ACHN (cell line): Measurements from ENCODE around the gene SCAF11.

ENCODE experiments used
- DNase-seq: peaks from one replicate; pipeline ENCODE4 v3.0.0-alpha.2; 2015
- in situ Hi-C: cut with HindIII; loops from 2 replicates; pipeline ENCODE4 v1.10.0; 2017; ENCODE audit warnings: low sequenced_read_pairs, low pct_ligation_motif_present, low pct_unique_long_range_greater_than_20kb

SCAF11 gene

DNA sequence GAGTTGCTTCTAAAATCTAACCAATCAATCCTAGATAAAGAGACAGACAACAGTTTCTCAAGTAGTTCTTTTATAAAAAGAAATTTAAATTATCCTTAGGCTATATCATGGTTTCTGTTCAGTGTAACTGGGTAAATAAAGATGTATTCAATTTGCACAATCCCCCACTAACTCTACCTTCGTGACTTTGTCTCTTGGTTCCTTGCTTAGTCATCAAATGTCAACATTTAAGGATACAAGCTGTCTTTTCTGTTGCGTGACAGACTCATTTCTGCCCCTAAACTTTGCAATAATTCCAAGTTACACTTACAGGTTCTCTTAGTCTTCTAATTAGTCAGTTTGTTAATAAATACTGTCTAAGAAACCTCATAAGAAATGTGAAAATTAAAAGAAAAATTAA is 50.6 kb downstream of the SCAF11 start:
- DNase-seq, result no peak

DNA sequence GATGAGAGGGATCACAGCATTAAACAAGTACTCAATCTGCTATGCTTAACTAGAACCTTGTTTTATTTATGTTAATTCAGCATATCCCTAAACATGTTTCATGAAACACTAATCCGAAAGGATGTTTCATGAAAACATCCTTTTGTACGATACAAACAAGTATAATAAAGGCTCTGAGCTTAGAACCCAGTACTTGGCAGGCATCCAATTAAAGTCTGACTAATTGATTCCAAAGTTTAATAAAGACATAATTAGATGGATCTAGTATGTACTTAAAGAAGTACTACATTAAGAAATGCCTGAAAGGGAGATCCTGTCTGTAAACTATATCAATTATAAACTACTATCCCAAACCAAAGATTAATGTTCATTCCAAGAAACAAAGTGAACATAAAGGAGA is 51.8 kb downstream of the SCAF11 start:
- no peak for DNase-seq
- in situ Hi-C loops, result no loop called here

More for the DNA sequence above, 50.6 kb downstream of the SCAF11 start:
- in situ Hi-C loops, result no loop called here

- in situ Hi-C loops, result no loop called here
- no peak for DNase-seq
Observed at GRCh38 chr12:45934956-45935355, 55.4 kb downstream of the SCAF11 start.

- in situ Hi-C loops, result no loop called here
Observed at GRCh38 chr12:45933504-45933903, 56.9 kb downstream of the SCAF11 start.

GRCh38 chr12:45930369-45930768 is 60.0 kb downstream of the SCAF11 start:
- in situ Hi-C loops, result no loop called here
- no peak for DNase-seq

More at GRCh38 chr12:45933504-45933903, 56.9 kb downstream of the SCAF11 start:
- DNase-seq, result no peak

GRCh38 chr12:45928309-45928708 is 62.1 kb downstream of the SCAF11 start:
- in situ Hi-C loops, result no loop called here

GRCh38 chr12:45918818-45919217 is 71.6 kb downstream of the SCAF11 start:
- in situ Hi-C loops, result no loop called here
- DNase-seq, result no peak

More at GRCh38 chr12:45928309-45928708, 62.1 kb downstream of the SCAF11 start:
- DNase-seq, result no peak

DNA sequence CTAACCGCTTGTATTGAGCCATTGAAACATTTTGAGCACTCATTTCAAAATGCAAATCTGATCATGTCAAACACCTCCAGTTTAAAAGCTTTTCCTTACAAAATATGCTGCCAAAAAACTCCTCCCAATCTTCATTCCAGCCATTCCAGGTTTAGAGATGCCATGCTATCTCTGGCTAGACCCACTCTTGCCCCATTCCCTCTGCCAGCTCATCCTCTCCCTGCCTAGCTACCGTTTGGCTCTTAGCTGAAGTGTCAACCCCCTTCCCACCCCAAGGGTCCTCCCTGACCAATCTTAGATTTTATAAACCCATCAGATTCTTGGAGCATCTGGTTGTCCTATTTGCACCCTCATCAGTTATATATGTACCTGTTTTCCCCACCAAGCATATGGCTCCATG is 75.0 kb downstream of the SCAF11 start:
- no peak for DNase-seq
- in situ Hi-C loops, result no loop called here

DNA sequence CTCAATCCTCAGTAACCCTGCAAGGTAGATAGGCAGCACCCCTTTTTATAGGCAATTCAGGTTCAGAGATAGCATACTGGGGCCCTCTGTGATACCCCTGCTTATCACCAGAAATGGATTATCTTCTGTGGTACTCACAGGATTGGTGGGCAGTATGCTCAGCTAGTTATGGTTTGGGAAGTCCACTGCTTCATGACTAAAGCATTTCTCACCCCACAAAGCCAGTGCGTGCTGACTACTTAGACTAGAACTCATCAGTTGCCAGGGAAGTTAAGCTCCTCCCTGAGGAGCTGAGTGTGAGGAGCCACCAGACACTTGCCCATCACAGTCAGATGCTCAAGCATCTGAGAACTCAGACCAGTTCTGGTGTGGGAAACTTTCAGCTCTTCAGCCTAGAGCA is 76.3 kb downstream of the SCAF11 start:
- in situ Hi-C loops, result no loop called here
- peak; percentile 71 for DNase-seq

- in situ Hi-C loops, result no loop called here
- no peak for DNase-seq
Observed at GRCh38 chr12:45913631-45914030, 76.7 kb downstream of the SCAF11 start.

- no peak for DNase-seq
- in situ Hi-C loops, result no loop called here
Observed at GRCh38 chr12:45912774-45913173, 77.6 kb downstream of the SCAF11 start.

DNA sequence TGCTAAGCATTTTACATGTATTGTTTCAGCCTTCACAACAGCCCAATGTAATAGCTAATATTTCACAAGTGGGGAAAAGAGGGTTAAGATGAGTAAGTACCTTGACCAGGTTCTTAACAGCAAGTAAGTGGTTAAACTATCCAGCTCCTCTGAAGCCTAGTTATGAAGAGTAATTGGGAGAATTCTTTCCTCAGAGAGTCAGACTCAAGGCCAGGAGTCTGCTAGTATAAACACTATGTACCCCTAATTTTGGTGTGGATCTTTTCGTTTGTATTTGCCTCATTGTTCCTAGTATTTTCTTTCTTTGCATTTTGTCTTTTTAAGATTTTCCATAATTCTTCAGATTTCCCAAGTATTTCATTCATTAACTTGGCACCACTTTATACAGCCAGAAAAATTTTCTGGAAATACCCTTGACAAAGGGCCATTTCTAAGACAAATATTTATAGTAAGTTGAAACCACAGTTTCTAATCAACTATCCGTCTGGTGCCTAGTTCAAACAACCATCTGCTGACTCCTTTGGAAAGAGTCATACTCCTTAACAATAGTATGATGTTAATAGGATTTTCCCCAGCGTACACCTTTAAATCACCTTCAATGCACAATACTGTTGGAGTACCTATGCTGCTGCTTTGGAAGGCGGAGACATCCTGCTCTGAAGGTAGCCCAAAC is 81.2 kb downstream of the SCAF11 start:
- no peak for DNase-seq
- in situ Hi-C loops, result no loop called here

DNA sequence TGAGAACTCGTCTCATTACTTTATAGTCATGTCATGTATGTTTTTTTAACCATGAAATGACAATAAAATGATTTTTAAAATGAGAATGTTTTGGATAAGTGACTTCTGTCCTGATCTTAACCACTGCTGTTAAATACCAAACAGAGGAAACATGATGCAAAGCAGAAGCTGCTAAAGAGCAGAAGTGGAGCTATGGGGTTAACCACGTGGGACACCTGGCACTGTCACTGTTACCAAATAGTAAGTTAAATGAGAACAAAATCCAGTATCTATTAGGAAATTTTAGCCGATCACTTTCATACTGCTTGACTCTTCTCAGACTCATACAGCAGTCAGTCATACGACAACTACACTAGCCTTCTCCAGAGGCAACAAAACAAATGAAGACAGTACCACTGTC is 82.4 kb downstream of the SCAF11 start:
- no peak for DNase-seq
- in situ Hi-C loops, result no loop called here

DNA sequence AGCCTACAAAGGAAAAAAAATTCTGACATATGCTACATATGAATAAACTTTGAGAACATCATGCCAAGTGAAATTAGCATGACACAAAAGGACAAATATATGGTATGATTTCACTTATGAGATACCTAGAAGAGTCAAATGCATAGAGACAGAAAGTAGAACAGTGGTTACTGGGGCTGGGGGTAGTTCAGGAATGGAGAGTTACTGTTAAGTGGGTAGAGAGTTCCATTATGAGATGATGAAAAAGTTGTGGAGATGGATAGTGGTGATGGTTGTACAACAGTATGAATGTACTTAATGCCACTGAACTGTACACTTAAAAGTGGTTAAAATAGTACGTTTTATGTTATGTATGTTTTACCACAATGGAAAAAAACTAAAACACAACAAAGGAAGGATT is 92.3 kb downstream of the SCAF11 start:
- in situ Hi-C loops, result no loop called here
- no peak for DNase-seq

DNA sequence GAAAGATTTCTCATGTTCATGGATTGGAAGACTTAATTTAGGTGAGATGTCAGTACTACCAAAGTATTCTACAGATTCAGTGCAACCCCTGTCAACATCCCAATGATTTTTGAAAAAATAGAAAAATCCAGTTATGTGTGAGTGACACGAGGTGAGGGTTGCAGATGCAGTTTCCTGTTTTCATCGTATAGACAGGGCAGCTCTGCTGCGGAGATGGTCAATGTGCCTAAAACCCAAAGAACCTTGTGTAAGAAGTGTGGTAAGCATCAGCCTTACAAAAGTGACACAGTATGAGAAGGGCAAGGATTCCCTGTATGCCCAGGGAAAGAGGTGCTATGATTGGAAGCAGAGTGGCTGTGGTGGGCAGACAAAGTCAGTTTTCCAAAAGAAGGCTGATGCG is 94.4 kb downstream of the SCAF11 start:
- DNase-seq, result no peak
- in situ Hi-C loops, result no loop called here

- in situ Hi-C loops, result no loop called here
- peak; percentile 52 for DNase-seq
Observed at GRCh38 chr12:45893240-45893639, 97.1 kb downstream of the SCAF11 start.

- in situ Hi-C loops, result no loop called here
- no peak for DNase-seq
Observed at GRCh38 chr12:45890276-45890675, 100.1 kb downstream of the SCAF11 start.

- no peak for DNase-seq
- in situ Hi-C loops, result no loop called here
Observed at GRCh38 chr12:45887544-45887943, 102.8 kb downstream of the SCAF11 start.

DNA sequence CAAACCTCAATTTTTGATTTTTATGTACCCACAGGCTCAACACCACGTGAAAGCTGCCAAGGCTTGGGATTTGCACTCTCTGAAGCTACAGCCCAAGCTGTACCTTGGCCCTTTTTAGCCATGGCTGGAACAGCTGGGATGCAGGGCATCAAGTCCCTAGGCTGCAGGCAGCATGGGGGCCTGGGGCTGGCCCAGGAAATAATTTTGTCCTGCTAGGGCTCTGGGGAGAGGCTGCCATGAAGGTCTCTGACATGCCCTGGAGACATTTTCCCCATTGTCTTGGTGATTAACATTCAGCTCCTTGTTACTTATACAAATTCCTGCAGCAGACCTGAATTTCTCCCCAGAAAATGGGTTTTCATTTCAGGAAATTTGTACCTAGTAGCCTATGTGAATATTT is 103.7 kb downstream of the SCAF11 start:
- no peak for DNase-seq
- in situ Hi-C loops, result no loop called here

DNA sequence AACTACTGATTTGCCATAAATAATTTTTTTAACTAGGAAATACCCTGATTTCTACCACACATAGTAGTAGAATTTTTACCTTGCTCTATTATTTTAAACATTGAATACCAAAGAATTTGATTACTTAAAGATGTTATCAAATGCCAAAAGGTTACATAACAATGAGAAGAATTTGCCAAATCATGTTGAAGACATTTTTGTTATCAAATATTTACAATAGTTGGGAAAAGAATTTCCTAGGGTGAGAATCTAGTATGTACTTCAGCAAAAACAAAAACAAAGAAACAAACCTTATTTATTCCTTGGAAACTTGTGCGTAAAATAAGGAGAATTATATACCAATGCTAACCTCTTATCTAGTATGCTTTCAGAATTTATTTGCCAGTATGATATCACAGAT is 107.2 kb downstream of the SCAF11 start:
- in situ Hi-C loops, result no loop called here
- DNase-seq, result no peak

GRCh38 chr12:45880533-45880932 is 109.8 kb downstream of the SCAF11 start:
- in situ Hi-C loops, result no loop called here
- no peak for DNase-seq
